Activated CD8-positive, alpha-beta memory T cell treated with anti-CD3 and anti-CD28 coated beads, Interleukin-2, amount 50 U/mL, for 24 hours (primary cell): ENCODE data around the gene SEMA4D.

ENCODE experiments used
- DNase-seq: peaks from one replicate; pipeline ENCODE4 v3.0.0-alpha.2; 2020; ENCODE audit errors: extremely low read depth

The SEMA4D gene

GRCh38 chr9:89370593-89370992, 127.3 kb downstream of the SEMA4D start:
- DNase-seq = no peak

- DNase-seq = no peak
These were observed 128.9 kb downstream of the SEMA4D start for GRCh38 chr9:89368978-89369377.

GRCh38 chr9:89368550-89368949, 129.4 kb downstream of the SEMA4D start:
- DNase-seq = no peak

- no peak for DNase-seq
These were observed 130.0 kb downstream of the SEMA4D start for GRCh38 chr9:89367726-89368437.

DNA sequence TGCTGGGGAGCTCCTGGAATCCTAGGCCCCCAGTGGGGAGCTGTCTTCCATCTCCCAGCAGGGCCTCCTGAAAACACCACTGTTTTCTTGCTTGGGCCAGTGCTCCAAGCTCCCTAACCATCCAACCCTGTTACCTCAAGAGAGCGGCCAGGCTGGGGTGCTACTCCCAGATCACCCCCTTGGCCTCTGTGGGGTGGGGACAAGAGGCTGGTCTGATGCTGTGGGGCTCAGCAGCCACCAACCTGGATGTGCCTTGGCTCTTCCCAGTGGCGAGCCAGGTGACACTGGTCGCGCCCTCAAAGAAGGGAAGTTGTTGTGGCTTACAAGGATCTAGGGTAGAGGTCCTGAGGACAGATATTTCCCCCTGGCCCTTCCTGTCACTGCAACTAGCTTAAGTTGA, 130.6 kb downstream of the SEMA4D start:
- DNase-seq = no peak

DNA sequence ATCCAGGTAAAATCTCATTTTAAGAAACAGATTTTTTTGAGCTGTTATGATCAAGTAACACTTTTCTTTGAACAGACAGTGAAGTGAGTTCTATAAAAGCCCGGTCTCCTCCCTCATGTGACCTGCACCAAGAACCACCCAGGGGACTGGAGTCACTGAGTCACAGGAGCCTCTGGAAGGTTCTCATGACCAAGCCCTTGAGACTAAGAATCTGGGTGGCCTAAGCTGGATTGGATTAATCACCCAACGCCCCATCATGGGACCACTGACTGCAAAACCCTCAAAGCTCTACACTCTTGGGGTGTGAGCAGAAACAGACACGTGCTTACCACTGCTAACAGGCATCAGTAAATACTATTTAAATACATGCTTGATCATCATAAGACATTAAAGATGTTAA, 131.2 kb downstream of the SEMA4D start:
- no peak for DNase-seq

- no peak for DNase-seq
These were observed 132.4 kb downstream of the SEMA4D start for GRCh38 chr9:89365532-89365912.

- DNase-seq = no peak
These were observed 133.0 kb downstream of the SEMA4D start for GRCh38 chr9:89364666-89365531.

DNA sequence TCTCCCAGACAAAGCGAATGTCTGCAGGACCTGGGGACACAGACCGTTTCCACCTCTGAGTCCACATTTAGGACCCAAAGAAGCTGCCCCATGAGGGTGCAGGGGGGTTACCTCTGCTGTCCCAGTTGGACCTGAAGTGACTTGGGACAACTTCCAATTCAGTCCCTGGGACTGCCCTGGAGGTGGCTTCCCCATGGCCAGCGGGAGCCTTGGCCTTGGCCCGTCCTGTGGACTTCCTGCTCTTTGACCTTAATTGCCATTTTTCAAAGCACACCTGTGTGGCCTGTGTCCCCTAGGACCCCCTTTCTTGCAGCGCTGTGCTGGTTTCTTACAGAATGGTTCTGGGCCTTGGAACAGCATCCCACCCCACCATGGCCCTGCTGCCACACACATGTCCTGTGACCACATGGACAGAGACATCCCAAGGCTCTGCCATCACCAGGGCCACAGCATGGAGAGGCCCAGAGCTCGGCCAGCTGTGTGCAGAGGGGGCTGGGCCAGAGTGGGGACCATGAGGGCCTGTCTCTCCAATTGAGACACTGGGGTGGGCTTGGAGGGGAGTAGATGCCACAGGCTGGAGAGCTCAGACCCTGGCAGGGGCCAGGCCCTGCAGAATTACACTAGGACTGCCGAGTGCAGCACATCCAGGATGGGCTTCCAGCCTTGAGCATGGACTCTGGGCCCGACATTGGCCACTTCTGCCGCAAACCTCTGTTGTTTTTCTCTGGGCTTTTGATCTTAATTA, 133.8 kb downstream of the SEMA4D start:
- DNase-seq = no peak

DNA sequence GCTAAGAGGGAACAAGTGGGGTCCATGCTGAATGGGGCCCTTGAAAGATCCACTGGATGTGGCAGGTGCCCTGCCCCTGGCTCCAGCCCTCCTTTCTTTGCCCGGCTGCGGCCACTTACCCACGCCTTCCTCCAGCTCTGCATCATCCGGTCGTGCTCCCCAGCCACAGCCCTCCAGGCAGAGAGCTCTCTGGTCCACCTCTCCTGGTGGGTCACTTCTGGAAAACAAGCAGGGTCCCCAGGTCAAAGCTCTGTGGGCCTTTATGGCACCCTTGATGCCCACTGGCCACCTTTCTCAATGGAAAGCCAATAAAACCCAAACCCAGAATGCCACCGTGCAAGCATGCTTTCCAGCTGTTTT, 134.6 kb downstream of the SEMA4D start:
- DNase-seq = no peak

DNA sequence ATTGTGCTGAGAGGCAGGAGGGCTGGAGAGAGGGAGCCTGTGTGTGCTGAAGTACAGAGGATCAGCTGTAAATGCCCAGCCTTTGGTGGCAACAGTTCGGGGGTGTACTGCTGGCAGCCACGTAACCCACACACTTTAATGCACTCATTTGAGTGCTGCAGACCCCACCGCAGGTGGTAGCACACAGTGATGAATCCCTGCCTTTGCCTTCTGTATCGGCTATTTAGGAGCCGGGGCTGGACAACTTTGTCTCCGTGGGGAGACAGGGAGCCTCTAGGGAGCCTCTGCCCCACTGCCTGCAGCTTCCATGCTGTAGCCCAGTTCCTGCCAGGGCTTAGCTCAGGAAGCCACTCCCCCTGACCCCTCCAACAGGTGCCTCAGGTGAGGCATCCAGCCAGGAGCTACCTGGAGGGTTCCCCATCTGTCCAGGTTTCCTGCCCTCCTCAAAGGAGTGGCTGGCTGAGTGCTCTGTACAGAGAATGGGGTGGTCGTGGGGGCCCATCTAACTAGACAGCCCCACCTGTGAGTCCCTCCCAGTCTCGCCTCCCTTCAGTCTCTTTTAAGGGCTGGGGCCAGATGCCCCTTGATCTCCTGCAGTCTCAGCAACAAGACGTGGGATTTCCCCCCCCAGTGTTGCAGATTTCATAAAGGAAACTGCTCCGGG, 135.1 kb downstream of the SEMA4D start:
- no peak for DNase-seq

DNA sequence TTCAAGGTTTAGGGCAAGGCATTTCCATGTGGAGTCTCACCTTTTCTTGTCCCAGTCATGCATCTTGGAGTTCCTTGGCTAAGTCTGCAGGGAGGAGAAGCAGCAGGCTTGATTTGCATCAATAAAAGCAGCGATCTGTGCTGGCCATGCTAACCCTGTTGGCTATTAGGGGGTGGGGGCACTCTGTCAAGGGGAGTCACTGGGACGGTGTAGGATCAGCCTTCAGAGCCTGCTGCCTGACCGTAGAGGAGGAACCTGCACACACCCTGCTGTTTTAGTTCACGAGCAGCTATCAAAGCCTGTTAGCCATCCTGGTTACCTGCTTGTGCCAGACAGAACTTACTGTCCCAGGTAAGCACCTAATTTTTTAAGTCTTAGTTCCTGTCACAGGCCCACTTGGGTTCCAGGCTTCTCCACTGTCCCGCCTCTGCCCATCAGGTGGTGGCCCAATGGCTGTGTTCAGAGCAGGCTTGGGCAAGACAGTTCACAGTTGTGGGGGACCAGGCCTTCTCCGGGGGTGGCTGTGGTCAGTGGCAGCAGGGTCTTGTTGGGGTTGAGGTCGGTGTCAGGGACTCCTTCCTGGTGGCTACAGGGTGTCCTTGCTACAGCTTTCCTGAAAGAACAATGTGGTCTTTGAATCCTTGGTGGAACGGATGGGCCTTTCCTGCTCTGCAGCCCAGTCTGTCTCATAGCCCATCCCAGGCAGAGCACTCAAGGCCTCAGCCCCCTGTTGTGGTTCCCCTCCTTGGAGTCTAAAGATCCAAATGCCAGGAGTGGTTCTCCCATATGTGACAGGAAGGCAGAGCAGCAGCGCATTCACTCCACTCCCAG, 135.9 kb downstream of the SEMA4D start:
- DNase-seq = no peak

DNA sequence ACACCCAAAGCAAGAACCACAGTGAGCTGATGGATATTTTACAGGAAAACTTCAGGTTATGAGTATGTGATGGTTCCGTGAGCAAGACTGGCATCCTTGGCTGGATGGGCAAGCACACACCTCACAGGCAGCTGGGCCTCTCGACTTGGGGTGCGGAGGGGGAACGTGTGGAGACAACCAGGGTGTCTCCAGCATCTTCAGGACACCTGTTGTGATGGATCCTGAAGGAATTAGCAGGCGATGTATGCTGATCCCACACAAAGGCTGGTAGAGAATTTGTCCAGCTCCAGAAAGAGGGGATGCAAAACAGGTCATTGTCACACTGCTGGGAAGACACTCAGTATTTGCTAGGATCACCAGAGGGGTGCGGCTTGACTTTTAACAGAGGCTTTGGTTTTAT, 136.9 kb downstream of the SEMA4D start:
- DNase-seq = no peak

DNA sequence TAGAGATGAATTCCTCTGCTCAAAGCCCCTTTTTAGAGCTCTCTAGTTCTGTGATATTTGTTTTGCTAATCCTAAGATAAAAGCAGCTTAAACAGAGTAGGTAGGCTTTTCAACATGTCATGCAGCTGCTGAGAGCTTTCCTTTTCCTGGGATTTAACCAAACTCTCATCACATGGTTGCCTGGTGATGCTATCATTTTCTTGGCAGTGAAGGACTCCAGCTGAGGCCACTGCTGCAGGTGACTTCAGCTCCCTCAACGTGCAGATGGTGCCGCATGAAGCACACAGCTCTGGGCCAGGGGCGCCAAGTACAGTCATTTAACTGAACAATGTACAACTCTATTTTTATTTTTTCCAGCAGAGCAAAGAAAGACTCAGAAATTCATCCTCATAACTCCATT, 137.4 kb downstream of the SEMA4D start:
- no peak for DNase-seq

- no peak for DNase-seq
These were observed 138.1 kb downstream of the SEMA4D start for GRCh38 chr9:89359751-89360261.

- DNase-seq = no peak
These were observed 138.9 kb downstream of the SEMA4D start for GRCh38 chr9:89358985-89359384.

- no peak for DNase-seq
These were observed 139.5 kb downstream of the SEMA4D start for GRCh38 chr9:89358376-89358916.

- DNase-seq = no peak
These were observed 140.3 kb downstream of the SEMA4D start for GRCh38 chr9:89357331-89358197.

DNA sequence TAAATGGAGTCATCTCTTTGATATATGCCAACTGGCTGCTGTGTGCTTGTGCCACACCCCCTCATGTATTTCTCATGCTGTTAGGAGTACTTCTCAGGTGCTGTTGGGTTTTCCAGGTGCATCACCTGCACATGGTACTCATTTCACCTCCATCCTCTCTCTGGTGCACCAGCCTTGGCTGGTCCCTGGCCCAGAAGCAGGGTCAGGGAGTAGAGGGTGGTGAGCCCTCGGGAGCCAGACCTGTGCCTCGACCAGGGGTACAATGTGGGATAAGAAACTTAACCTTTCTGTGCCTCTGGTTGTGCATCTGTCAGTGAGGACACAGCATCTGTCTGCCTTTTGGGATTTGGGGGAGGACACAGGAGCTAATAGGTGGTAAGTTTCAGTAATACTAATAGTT, 141.1 kb downstream of the SEMA4D start:
- DNase-seq = no peak

DNA sequence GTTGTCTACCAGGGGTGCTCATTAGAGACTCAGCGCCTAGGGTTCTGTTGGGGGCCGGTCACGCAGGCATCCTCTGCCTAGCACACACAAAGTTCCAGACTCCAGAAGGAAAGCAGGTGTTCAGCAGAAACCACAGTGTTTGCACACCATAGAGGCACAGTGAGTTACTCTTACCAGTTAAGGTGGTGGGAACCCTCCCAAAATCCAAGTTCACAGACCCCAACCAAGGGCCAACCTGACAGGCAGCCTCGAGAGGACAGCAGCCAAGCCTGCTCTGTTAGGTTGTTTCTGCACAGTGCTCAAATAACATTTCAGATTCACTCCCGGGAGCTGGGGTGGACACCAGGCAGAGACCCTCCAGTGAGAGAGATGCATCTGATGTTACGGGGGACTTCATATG, 143.4 kb downstream of the SEMA4D start:
- no peak for DNase-seq
